GM19397 (cell line): ENCODE data around the gene C4B.
"Not testable (repeated sequence)": the region's sequence is repeated elsewhere in the genome, so short reads cannot be mapped to it uniquely, and the experiment has no call there.

Experiments used
- ATAC-seq: cut with Tn5 transposase; IDR thresholded peaks from one replicate; pipeline ENCODE4 v1.9.1; 2021; ENCODE audit warnings: mild to moderate bottlenecking, moderate library complexity; ENCODE audit not compliant: unreplicated experiment

The C4B gene

DNA sequence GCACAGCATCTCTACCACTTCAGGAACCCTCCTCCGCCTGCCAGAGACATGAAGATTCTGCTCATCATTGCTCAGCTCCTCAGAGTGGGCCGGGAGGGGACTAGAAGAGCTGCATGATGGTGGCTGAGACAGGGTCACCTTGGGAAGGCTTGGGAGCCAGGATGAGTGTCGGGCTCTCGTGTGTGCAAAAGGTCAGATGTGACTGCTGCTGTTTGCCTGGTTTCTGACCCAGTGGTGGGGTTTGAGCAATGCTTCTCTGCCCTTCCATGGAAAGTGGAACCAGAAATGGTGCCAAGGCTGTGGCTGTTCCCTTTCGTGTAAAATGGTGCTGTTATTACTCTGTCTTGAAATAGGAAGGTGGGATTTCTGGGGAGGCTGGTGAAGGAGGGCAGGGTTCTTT is 33.6 kb upstream of the C4B start:
- not testable (repeated sequence) for ATAC-seq

DNA sequence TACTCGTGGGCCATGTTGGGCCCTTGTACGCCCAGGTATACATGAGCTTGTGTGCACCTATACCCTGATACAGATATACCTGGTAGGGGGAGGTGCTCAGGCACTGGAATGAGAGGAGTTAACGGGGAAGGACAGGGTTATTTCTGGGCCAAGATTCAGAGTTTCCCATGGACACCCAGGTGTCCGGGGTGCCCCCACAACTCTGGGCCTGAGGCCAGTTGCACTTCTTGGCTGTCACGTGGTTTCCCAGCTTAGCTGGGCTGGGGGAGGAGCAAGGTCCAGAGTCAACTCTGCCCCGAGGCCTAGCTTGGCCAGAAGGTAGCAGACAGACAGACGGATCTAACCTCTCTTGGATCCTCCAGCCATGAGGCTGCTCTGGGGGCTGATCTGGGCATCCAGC is 32.9 kb upstream of the C4B start, which contains the start of gene C4A:
Gene C4A (plus strand): TSS at position 314 of the 400 bp plus-strand sequence. CDS start 51 bp downstream, at position 365.
- ATAC-seq = not testable (repeated sequence)

DNA sequence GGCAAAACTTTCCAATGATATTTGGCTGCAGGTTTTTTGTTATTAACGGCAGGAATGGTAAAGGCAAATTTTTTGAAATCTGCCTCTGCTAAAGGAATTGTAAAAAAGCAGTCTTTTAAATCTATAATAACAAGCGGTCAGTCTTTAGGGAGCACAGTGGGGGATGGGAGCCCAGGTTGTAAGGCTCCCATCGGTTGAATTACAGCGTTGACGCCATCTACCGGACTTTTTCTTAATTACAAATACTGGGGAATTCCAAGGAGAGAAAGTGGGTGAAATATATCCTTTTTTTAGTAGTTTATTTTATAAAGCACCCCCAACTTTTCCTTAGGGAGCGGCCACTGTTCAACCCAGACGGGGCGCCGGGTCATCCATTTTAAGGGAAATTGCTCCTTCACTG is 25.2 kb upstream of the C4B start:
- ATAC-seq = not testable (repeated sequence)

- not testable (repeated sequence) for ATAC-seq
Observed at GRCh38 chr6:31994421-31994820, 20.2 kb upstream of the C4B start.

GRCh38 chr6:31996385-31996784 is 18.2 kb upstream of the C4B start:
- ATAC-seq = not testable (repeated sequence)

DNA sequence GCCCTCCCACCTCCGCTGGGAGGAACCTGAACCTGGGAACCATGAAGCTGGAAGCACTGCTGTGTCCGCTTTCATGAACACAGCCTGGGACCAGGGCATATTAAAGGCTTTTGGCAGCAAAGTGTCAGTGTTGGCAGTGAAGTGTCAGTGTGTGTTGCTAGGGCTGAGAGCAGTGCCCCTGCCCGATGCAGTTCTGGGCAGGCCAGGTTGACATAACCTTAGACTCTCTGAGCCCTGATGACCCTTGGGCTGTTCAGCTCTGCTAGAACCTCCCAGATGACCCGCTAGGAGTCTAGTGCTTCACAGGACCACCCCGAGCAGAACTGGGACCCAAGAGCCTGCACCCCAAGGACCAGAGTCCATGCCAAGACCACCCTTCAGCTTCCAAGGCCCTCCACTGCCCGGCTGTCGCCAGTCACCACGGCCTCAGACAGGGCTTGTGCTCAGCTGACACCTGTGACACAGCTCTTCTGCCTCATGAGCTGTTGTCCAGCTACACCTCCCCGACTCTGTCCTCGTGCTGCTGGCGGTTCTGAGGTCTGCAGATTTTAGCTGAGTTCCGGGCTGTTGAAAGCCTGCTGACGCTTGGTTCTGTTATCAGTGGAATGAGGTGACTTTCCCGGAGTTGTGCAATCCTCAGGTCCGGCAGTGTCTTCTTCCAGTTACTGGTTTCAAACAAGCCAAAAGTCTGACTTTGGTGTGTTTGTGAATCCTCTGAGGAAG is 11.9 kb upstream of the C4B start:
- not testable (repeated sequence) for ATAC-seq

DNA sequence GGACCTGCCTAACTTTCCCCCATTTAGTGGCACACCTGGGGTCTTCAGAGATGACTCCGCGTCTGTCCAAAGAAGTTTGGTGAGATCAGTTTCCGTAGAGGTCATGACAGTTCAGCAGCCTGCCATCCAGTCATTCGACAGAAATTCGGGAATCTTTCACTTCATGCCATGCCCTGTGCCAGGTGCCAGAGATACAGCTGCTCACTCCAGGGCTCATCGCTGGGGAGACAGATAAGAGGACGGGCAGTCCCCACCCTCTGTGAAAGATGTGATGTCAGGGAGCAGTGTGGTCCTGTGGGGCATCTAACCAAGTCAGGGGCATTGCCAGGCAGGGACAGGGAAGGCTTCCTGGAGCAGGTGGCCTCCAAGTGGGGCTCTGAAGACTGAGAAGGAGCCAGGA is 11.3 kb upstream of the C4B start:
- ATAC-seq = not testable (repeated sequence)

- ATAC-seq = not testable (repeated sequence)
Observed at GRCh38 chr6:32004393-32004792, 10.2 kb upstream of the C4B start.

DNA sequence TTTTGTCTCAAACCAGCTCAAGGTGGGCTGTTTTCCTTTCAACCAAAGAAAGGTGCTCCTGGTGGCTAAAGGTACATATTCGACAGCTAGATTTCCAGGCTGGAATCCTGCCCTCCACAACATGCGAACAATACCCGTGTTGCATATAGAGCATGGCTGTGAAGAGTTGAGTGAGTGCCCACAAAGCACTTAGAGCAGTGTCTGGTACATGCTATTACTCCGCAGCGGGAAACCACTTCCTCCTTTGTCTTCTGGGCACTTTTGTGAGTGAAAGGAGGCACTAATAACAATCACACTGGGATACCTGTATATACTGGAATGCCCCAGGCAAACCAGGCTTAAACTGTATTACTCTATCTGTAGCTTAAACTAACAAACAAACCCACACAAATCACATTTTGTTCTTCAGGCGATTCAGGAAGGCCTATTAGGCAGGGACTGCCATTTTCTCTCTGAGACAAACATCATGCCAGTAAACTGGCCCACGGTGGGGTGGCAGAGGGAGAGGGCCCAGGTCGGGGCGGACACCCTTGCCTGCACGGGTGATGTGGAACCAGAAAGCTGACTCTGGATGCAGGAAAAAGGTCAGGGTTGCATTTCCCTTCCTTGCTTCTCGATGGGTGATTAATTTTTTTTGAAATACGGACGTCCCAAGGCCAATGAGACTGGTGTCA is 9.6 kb upstream of the C4B start:
- ATAC-seq = not testable (repeated sequence)

DNA sequence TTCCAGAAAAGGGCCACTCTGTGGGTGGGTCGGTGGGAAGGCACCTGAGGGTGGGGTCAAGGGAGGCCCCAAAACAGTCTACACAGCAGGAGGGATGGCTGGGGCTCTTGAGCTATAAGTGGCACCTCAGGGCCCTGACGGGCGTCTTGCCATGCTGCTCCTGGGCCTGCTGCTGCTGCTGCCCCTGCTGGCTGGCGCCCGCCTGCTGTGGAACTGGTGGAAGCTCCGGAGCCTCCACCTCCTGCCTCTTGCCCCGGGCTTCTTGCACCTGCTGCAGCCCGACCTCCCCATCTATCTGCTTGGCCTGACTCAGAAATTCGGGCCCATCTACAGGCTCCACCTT is 9.1 kb upstream of the C4B start:
- not testable (repeated sequence) for ATAC-seq

DNA sequence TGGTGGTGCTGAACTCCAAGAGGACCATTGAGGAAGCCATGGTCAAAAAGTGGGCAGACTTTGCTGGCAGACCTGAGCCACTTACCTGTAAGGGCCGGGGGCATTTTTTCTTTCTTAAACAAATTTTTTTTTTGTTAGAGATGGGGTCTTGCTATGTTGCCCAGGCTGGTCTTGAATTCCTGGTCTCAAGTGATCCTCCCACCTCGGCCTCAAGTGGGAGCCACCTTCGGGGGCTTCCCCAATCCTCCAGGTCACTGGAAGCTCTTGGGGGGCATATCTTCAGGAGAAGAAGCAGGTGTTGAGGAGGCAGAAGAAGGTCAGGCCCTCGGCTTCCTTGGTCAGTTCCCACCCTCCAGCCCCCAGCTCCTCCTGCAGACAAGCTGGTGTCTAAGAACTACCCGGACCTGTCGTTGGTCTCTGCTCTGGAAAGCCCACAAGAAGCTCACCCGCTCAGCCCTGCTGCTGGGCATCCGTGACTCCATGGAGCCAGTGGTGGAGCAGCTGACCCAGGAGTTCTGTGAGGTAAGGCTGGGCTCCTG is 8.5 kb upstream of the C4B start:
- not testable (repeated sequence) for ATAC-seq

- not testable (repeated sequence) for ATAC-seq
Observed at GRCh38 chr6:32007086-32007485, 7.5 kb upstream of the C4B start.

- ATAC-seq = not testable (repeated sequence)
Observed at GRCh38 chr6:32008037-32008436, 6.6 kb upstream of the C4B start.

DNA sequence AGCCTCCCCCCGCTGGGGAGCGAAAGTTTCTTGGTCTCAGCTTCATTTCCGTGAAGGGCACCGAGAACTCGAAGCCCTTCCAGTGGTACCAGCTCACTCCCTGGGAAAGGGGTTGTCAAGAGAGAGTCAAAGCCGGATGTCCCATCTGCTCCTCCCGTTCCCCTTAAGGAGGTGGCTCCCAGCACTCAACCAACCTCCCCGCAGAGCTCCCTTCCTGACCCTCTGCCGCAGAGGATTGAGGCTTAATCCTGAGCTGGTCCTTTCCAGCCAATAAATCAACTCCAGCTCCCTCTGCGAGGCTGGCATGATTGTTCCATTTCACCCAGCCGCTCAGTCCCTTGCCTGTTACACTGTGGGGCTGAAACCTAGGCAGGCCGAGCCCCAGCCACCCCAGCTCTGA is 6.0 kb upstream of the C4B start:
- not testable (repeated sequence) for ATAC-seq

GRCh38 chr6:32009537-32009936 is 5.1 kb upstream of the C4B start:
- not testable (repeated sequence) for ATAC-seq

GRCh38 chr6:32010856-32011530 is 3.6 kb upstream of the C4B start:
- ATAC-seq = not testable (repeated sequence)

GRCh38 chr6:32012941-32013617 is 1.5 kb upstream of the C4B start:
- ATAC-seq = not testable (repeated sequence)

DNA sequence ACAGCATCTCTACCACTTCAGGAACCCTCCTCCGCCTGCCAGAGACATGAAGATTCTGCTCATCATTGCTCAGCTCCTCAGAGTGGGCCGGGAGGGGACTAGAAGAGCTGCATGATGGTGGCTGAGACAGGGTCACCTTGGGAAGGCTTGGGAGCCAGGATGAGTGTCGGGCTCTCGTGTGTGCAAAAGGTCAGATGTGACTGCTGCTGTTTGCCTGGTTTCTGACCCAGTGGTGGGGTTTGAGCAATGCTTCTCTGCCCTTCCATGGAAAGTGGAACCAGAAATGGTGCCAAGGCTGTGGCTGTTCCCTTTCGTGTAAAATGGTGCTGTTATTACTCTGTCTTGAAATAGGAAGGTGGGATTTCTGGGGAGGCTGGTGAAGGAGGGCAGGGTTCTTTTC is 857 bp upstream of the C4B start:
- not testable (repeated sequence) for ATAC-seq

DNA sequence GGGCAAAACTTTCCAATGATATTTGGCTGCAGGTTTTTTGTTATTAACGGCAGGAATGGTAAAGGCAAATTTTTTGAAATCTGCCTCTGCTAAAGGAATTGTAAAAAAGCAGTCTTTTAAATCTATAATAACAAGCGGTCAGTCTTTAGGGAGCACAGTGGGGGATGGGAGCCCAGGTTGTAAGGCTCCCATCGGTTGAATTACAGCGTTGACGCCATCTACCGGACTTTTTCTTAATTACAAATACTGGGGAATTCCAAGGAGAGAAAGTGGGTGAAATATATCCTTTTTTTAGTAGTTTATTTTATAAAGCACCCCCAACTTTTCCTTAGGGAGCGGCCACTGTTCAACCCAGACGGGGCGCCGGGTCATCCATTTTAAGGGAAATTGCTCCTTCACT is 7.5 kb downstream of the C4B start:
- ATAC-seq = not testable (repeated sequence)

DNA sequence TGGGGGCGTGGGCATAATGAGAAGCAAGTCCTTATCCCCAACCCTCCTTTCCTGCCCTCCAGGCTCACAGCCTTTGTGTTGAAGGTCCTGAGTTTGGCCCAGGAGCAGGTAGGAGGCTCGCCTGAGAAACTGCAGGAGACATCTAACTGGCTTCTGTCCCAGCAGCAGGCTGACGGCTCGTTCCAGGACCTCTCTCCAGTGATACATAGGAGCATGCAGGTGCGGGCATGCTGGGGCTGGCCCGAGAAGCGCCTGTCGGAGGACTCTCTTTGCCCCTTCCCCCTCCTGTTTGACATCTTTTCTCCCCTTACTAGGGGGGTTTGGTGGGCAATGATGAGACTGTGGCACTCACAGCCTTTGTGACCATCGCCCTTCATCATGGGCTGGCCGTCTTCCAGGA is 14.0 kb downstream of the C4B start:
- not testable (repeated sequence) for ATAC-seq

GRCh38 chr6:32029553-32029952 is 15.0 kb downstream of the C4B start:
- not testable (repeated sequence) for ATAC-seq
